IMR-90 (cell line): ENCODE results near the gene SVEP1. TPM values are rescaled to one million over a fixed set of nuclear protein-coding genes. Genes with fewer than 3 reads are reported as not detected.

ENCODE experiments used
- ATAC-seq: fragments of 200-7000 bp; cut with Tn5 transposase; 2 replicates; pipeline ENCODE4 v1.9.1; 2020; ENCODE audit warnings: low read depth, mild to moderate bottlenecking, moderate library complexity
- BruUV-seq: library from RNA; stranded (reverse); fragments of 400-500 nt; replicated peaks from 2 replicates; lab custom pipeline; 2021; lab: Mats Ljungman, UMichigan
- CTCF ChIA-PET: fragments of 300-600 bp; formaldehyde crosslinking; extraction: SDS; loops from one replicate; lab custom pipeline; 2021; ENCODE audit warnings: antibody characterized with exemption; lab: Yijun Ruan, JAX
- POLR2A ChIA-PET: fragments of 300-600 bp; sonication (Branson Sonifier 250); formaldehyde crosslinking; loops from one replicate; lab custom pipeline; 2022; ENCODE audit warnings: antibody characterized with exemption; ENCODE audit not compliant: unreplicated experiment; lab: Charles Lee
- DNase-seq: peaks from one replicate; pipeline ENCODE4 v3.0.0; 2013
- H2AFZ ChIP-seq: replicated peaks from 2 replicates; pipeline ENCODE3; 2013; ENCODE audit warnings: low read length, mild to moderate bottlenecking; ENCODE audit not compliant: poor library complexity
- H2AK5ac ChIP-seq: 2 replicates; pipeline ENCODE4 v1.6.1; 2013; ENCODE audit warnings: low read depth, low read length, inconsistent platforms
- H2AK9ac ChIP-seq: replicated peaks from 2 replicates; pipeline ENCODE3; 2013; ENCODE audit warnings: mild to moderate bottlenecking, low read depth, low read length, moderate library complexity; ENCODE audit not compliant: poor library complexity
- H2BK120ac ChIP-seq: 2 replicates; pipeline ENCODE4 v1.6.1; 2013; ENCODE audit warnings: low read depth, low read length, inconsistent platforms
- H2BK15ac ChIP-seq: 3 replicates; pipeline ENCODE4 v1.6.1; 2013; ENCODE audit warnings: low read depth, low read length, inconsistent platforms
- H2BK20ac ChIP-seq: 2 replicates; pipeline ENCODE4 v1.6.1; 2013; ENCODE audit warnings: low read depth, mild to moderate bottlenecking, inconsistent platforms, low read length, moderate library complexity
- H2BK5ac ChIP-seq: 2 replicates; pipeline ENCODE4 v1.6.1; 2013; ENCODE audit warnings: mild to moderate bottlenecking, low read depth, low read length, inconsistent platforms; ENCODE audit not compliant: poor library complexity, severe bottlenecking
- H3K14ac ChIP-seq: replicated peaks from 2 replicates; pipeline ENCODE4 v1.6.1; 2013; ENCODE audit warnings: low read depth, low read length, inconsistent platforms
- H3K18ac ChIP-seq: 2 replicates; pipeline ENCODE4 v1.6.1; 2013; ENCODE audit warnings: low read depth, low read length, control low read depth
- H3K23ac ChIP-seq: 2 replicates; pipeline ENCODE4 v1.6.1; 2013; ENCODE audit warnings: low read depth, low read length, inconsistent platforms
- H3K27ac ChIP-seq: 2 replicates; pipeline ENCODE4 v1.5.1; 2013; ENCODE audit warnings: mild to moderate bottlenecking, control low read depth, low read length; ENCODE audit not compliant: insufficient read depth
- H3K27me3 ChIP-seq: 2 replicates; pipeline ENCODE4 v1.6.1; 2013; ENCODE audit warnings: low read length; ENCODE audit not compliant: control insufficient read depth, insufficient read depth
- H3K36me3 ChIP-seq: 2 replicates; pipeline ENCODE4 v1.6.1; 2013; ENCODE audit warnings: low read length, mixed read lengths; ENCODE audit not compliant: control insufficient read depth, insufficient read depth
- H3K4ac ChIP-seq: 2 replicates; pipeline ENCODE4 v1.6.1; 2013; ENCODE audit warnings: low read depth, low read length, inconsistent platforms
- H3K4me1 ChIP-seq: 2 replicates; pipeline ENCODE4 v1.6.1; 2013; ENCODE audit warnings: low read length, mixed read lengths; ENCODE audit not compliant: control insufficient read depth, insufficient read depth
- H3K4me2 ChIP-seq: 2 replicates; pipeline ENCODE4 v1.6.1; 2013; ENCODE audit warnings: low read depth, mild to moderate bottlenecking, control low read depth, low read length, moderate library complexity
- H3K4me3 ChIP-seq: 2 replicates; pipeline ENCODE4 v1.5.1; 2013; ENCODE audit warnings: low read depth, mild to moderate bottlenecking, control low read depth, low read length, moderate library complexity; ENCODE audit not compliant: insufficient read depth
- H3K56ac ChIP-seq: 2 replicates; pipeline ENCODE4 v1.6.1; 2013; ENCODE audit warnings: low read length, inconsistent platforms; ENCODE audit not compliant: insufficient read depth; ENCODE audit errors: extremely low read depth
- H3K79me1 ChIP-seq, 2 experiments: 2 replicates each; pipeline ENCODE4 v1.6.1; 2013; ENCODE audit warnings: low read length in 2 of 2, inconsistent platforms in 1 of 2, low read depth in 1 of 2
- H3K9ac ChIP-seq: 2 replicates; pipeline ENCODE4 v1.6.1; 2013; ENCODE audit warnings: low read depth, low read length, control low read depth
- H3K9me1 ChIP-seq: 2 replicates; pipeline ENCODE4 v1.6.1; 2013; ENCODE audit warnings: low read length, inconsistent platforms; ENCODE audit not compliant: insufficient read depth
- H3K9me3 ChIP-seq: 2 replicates; pipeline ENCODE4 v1.6.1; 2013; ENCODE audit warnings: low read length; ENCODE audit not compliant: control insufficient read depth, insufficient read depth
- H4K20me1 ChIP-seq: 2 replicates; pipeline ENCODE4 v1.6.1; 2013; ENCODE audit warnings: low read length, inconsistent platforms; ENCODE audit not compliant: insufficient read depth
- H4K5ac ChIP-seq: 2 replicates; pipeline ENCODE4 v1.6.1; 2013; ENCODE audit warnings: mild to moderate bottlenecking, low read depth, low read length, control low read depth
- H4K8ac ChIP-seq, 2 experiments: 2 replicates each; pipeline ENCODE4 v1.6.1; 2013; ENCODE audit warnings: low read depth in 2 of 2, low read length in 2 of 2, control low read depth in 1 of 2, inconsistent platforms in 1 of 2
- H4K91ac ChIP-seq: 2 replicates; pipeline ENCODE4 v1.6.1; 2013; ENCODE audit warnings: low read depth, low read length, inconsistent platforms; ENCODE audit not compliant: insufficient read depth
- BHLHE40 ChIP-seq: fragments of 150-350 bp; IDR thresholded peaks from 2 replicates; pipeline ENCODE4 v1.6.1; 2016; ENCODE audit warnings: mild to moderate bottlenecking, low read depth, low read length
- CEBPB ChIP-seq: IDR thresholded peaks from 2 replicates; pipeline ENCODE4 v1.6.1; 2012; ENCODE audit warnings: low read depth, low read length, improper control_type of control experiment
- CHD1 ChIP-seq: IDR thresholded peaks from 2 replicates; pipeline ENCODE4 v1.6.1; 2012; ENCODE audit warnings: low read depth, low read length, improper control_type of control experiment
- FOS ChIP-seq: fragments of 150-350 bp; IDR thresholded peaks from 2 replicates; pipeline ENCODE4 v1.6.1; 2016; ENCODE audit warnings: low read depth, low read length
- MAFK ChIP-seq: IDR thresholded peaks from 2 replicates; pipeline ENCODE4 v1.6.1; 2012; ENCODE audit warnings: low read depth, low read length, improper control_type of control experiment
- MAZ ChIP-seq: IDR thresholded peaks from 2 replicates; pipeline ENCODE4 v1.6.1; 2012; ENCODE audit warnings: low read depth, mild to moderate bottlenecking, low read length, improper control_type of control experiment, moderate library complexity, borderline replicate concordance
- MXI1 ChIP-seq: IDR thresholded peaks from 2 replicates; pipeline ENCODE4 v1.6.1; 2012; ENCODE audit warnings: low read depth, mild to moderate bottlenecking, low read length, moderate library complexity, borderline replicate concordance
- NFE2L2 ChIP-seq: fragments of 150-350 bp; IDR thresholded peaks from 2 replicates; pipeline ENCODE4 v1.6.1; 2016; ENCODE audit warnings: low read depth, mild to moderate bottlenecking, low read length
- POLR2A ChIP-seq: IDR thresholded peaks from 2 replicates; pipeline ENCODE4 v1.6.1; 2012; ENCODE audit warnings: mild to moderate bottlenecking, low read depth, low read length
- RAD21 ChIP-seq: IDR thresholded peaks from 2 replicates; pipeline ENCODE4 v1.6.1; 2012; ENCODE audit warnings: low read length, improper control_type of control experiment
- RCOR1 ChIP-seq: IDR thresholded peaks from 2 replicates; pipeline ENCODE4 v1.6.1; 2012; ENCODE audit warnings: mild to moderate bottlenecking, low read length, improper control_type of control experiment; ENCODE audit not compliant: insufficient replicate concordance
- RFX5 ChIP-seq: IDR thresholded peaks from 2 replicates; pipeline ENCODE4 v1.8.0; 2012; ENCODE audit warnings: low read depth, mild to moderate bottlenecking, low read length, moderate library complexity
- SMC3 ChIP-seq: fragments of 150-350 bp; IDR thresholded peaks from 2 replicates; pipeline ENCODE4 v1.6.1; 2016; ENCODE audit warnings: low read depth, mild to moderate bottlenecking, antibody characterized with exemption, low read length, moderate library complexity
- WGBS, 2 experiments: methylation state at CpG; one replicate each; pipeline versions ENCODE4 v1.1.5 to v1.1.7; 2013; ENCODE audit warnings: missing lambda C conversion rate in 2 of 2; ENCODE audit not compliant: insufficient read length in 1 of 2; ENCODE audit errors: extremely low coverage in 2 of 2; 5-methylcytosine and 5-hydroxymethylcytosine counted together
- dilution Hi-C: fragments of 300-500 bp; cut with HindIII; formaldehyde crosslinking; loops from one replicate; pipeline ENCODE4 v1.14.3; 2018; ENCODE audit warnings: low sequenced_read_pairs; ENCODE audit not compliant: unreplicated experiment
- in situ Hi-C: fragments of 300-500 bp; cut with MboI; formaldehyde crosslinking; loops from 3 replicates; pipeline ENCODE4 v1.14.3; 2019; ENCODE audit warnings: low sequenced_read_pairs, inconsistent platforms, mixed read lengths
- intact Hi-C: fragments of 100-400 bp; cut with micrococcal nuclease; formaldehyde crosslinking; loops from 2 replicates; pipeline ENCODE4 v1.10.0; 2022
- polyA plus RNA-seq, 3 experiments: library from polyadenylated mRNA; depleted of rRNA; stranded (reverse); fragments of >200 nt; gene quantifications; 2 replicates each; pipeline ENCODE4 v1.2.3, GENCODE V29; 2012; ENCODE audit warnings: low replicate concordance in 1 of 3
- total RNA-seq: library from RNA; depleted of rRNA; stranded (reverse); fragments of >200 nt; gene quantifications from 2 replicates; pipeline ENCODE4 v1.2.3, GENCODE V29; 2012
- TF ChIP-seq, protein P1 (sequence below): conservative IDR thresholded peaks from 2 replicates; pipeline ENCODE4 v1.5.1; 2012; ENCODE audit warnings: mild to moderate bottlenecking, low read depth, low read length, improper control_type of control experiment
- TF ChIP-seq, protein P2 (sequence below): fragments of 150-350 bp; IDR thresholded peaks from 2 replicates; pipeline ENCODE4 v1.6.1; 2016; ENCODE audit warnings: low read depth, mild to moderate bottlenecking, low read length, moderate library complexity, borderline replicate concordance
- TF ChIP-seq, protein P3 (sequence below): fragments of 150-350 bp; IDR thresholded peaks from 2 replicates; pipeline ENCODE4 v1.6.1; 2017; ENCODE audit warnings: mild to moderate bottlenecking, antibody characterized with exemption, low read length, low read depth

Gene SVEP1
- total and polyA plus RNA-seq, 2 of the 4 experiments (the other 2 are of a cell fraction) = 4.8 to 16.7 TPM

DNA sequence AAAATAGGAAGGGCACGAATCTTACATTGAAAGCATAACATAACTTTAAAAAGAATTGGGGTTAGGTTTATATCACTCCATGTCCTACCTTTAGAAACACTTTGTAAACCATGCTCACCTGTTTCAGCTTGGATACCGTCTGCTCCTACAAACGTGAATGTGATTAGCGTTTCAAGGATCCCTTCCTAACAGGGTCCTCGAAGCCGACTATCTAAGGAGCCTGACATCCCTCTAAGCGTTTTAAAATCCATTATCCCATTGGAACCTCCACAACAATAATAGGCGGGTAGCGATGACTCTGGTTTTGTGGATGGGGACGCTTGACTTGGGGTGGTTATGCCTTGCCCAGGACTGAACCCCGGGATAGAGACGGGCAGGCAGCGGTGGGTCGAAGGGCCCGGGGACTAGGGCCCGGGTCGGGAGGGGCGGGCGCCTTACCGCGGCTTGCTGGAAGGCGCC lies 937 bp downstream of the SVEP1 start:
- H3K14ac ChIP-seq = peak overlapping the region; percentile 88
- CTCF ChIA-PET = no interaction called here

More for the DNA sequence above, 937 bp downstream of the SVEP1 start:
- peak overlapping the region; percentile 11 for H4K5ac ChIP-seq
- in situ Hi-C loops (no loop called here), dilution Hi-C loops (no loop called here), intact Hi-C loops (loop anchor here (1.0 to 10.0 kb wide), 4 partner anchors 41 to 719 kb away; partner anchors contain the start of gene TXN)
- peaks cover 7% of the 10 kb centered on the region for H3K9me1 ChIP-seq
- no CpG with 5 or more reads among the region's 22 CpGs for WGBS, 2 experiments
- peak overlapping the region; percentile 50 for H2AK9ac ChIP-seq
- no peaks in the 10 kb centered on the region for H3K9me3 ChIP-seq
- peak overlapping the region; percentile 51 for H3K4me3 ChIP-seq
- peak overlapping the region; percentile 58 for H2BK20ac ChIP-seq
- no TSS peak for BruUV-seq
- H4K91ac ChIP-seq = peak overlapping the region; percentile 64
- TF ChIP-seq, protein P1, sequence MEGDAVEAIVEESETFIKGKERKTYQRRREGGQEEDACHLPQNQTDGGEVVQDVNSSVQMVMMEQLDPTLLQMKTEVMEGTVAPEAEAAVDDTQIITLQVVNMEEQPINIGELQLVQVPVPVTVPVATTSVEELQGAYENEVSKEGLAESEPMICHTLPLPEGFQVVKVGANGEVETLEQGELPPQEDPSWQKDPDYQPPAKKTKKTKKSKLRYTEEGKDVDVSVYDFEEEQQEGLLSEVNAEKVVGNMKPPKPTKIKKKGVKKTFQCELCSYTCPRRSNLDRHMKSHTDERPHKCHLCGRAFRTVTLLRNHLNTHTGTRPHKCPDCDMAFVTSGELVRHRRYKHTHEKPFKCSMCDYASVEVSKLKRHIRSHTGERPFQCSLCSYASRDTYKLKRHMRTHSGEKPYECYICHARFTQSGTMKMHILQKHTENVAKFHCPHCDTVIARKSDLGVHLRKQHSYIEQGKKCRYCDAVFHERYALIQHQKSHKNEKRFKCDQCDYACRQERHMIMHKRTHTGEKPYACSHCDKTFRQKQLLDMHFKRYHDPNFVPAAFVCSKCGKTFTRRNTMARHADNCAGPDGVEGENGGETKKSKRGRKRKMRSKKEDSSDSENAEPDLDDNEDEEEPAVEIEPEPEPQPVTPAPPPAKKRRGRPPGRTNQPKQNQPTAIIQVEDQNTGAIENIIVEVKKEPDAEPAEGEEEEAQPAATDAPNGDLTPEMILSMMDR = no peak
- no peak for TF ChIP-seq CEBPB
- no peak for TF ChIP-seq RCOR1
- no peak for TF ChIP-seq FOS
- TF ChIP-seq, protein P2, sequence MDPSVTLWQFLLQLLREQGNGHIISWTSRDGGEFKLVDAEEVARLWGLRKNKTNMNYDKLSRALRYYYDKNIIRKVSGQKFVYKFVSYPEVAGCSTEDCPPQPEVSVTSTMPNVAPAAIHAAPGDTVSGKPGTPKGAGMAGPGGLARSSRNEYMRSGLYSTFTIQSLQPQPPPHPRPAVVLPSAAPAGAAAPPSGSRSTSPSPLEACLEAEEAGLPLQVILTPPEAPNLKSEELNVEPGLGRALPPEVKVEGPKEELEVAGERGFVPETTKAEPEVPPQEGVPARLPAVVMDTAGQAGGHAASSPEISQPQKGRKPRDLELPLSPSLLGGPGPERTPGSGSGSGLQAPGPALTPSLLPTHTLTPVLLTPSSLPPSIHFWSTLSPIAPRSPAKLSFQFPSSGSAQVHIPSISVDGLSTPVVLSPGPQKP = no peak
- TF ChIP-seq RFX5 = no peak
- TF ChIP-seq MAFK = no peak
- TF ChIP-seq MAZ = no peak
- no peak for TF ChIP-seq RAD21
- no peak for TF ChIP-seq SMC3
- no peak for TF ChIP-seq CHD1
- TF ChIP-seq, protein P3, sequence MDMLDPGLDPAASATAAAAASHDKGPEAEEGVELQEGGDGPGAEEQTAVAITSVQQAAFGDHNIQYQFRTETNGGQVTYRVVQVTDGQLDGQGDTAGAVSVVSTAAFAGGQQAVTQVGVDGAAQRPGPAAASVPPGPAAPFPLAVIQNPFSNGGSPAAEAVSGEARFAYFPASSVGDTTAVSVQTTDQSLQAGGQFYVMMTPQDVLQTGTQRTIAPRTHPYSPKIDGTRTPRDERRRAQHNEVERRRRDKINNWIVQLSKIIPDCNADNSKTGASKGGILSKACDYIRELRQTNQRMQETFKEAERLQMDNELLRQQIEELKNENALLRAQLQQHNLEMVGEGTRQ = no peak
- no peak for TF ChIP-seq NFE2L2
- TF ChIP-seq POLR2A = no peak
- TF ChIP-seq BHLHE40 = no peak
- TF ChIP-seq MXI1 = no peak
- peak overlapping the region; percentile 88 for H3K4me2 ChIP-seq
- peak overlapping the region; percentile 48 for H3K18ac ChIP-seq
- ATAC-seq (no peak), DNase-seq (no peak)
- no peaks in the 10 kb centered on the region for H3K27me3 ChIP-seq
- peak overlapping the region; percentile 70 for H3K56ac ChIP-seq
- peak overlapping the region; percentile 78 for H3K4ac ChIP-seq
- H3K9ac ChIP-seq = peak overlapping the region; percentile 66
- H3K4me1 ChIP-seq = peaks cover 15% of the 10 kb centered on the region
- peak overlapping the region; percentile 98 for H2BK15ac ChIP-seq
- peak overlapping the region; percentile 67 to 70 for H4K8ac ChIP-seq
- POLR2A ChIA-PET = no interaction called here
- H2BK120ac ChIP-seq = peak overlapping the region; percentile 95
- H2BK5ac ChIP-seq = peak overlapping the region; percentile 61
- no peaks in the 10 kb centered on the region; the same call in none of the 2 replicates for H3K36me3 ChIP-seq
- H3K23ac ChIP-seq = peak overlapping the region; percentile 73
- peak overlapping the region; percentile 95 for H2AFZ ChIP-seq
- H3K79me1 ChIP-seq = peaks cover 3 to 12% of the 10 kb centered on the region in 2 experiments; a peak in 2 of 4 replicates
- no peaks in the 10 kb centered on the region for H4K20me1 ChIP-seq
- H2AK5ac ChIP-seq = peak overlapping the region; percentile 92
- H3K27ac ChIP-seq = peak overlapping the region; percentile 85
